Immature natural killer cell (primary cell): ENCODE results near the gene RBFOX1. TPM values are rescaled to one million over a fixed set of nuclear protein-coding genes. Genes with fewer than 3 reads are reported as not detected.

ENCODE experiments used
- DNase-seq, 3 donors: peaks; one replicate each; pipeline ENCODE4 v3.0.0; 2022; ENCODE audit warnings: mixed read lengths in 1 of 3
- H3K27ac Mint-ChIP-seq, 6 donors: one replicate each; pipeline ENCODE4 v1.8.0; 2020; ENCODE audit warnings: mixed read lengths in 6 of 6, mild to moderate bottlenecking in 5 of 6, inconsistent platforms in 4 of 6, moderate library complexity in 3 of 6
- H3K27me3 Mint-ChIP-seq, 3 donors: one replicate each; pipeline ENCODE4 v1.8.0; 2020 to 2021; ENCODE audit warnings: low read depth in 3 of 3, mild to moderate bottlenecking in 3 of 3, mixed read lengths in 3 of 3, moderate library complexity in 3 of 3, inconsistent platforms in 1 of 3
- H3K36me3 Mint-ChIP-seq, 3 donors: one replicate each; pipeline ENCODE4 v1.8.0; 2020; ENCODE audit warnings: mixed read lengths in 3 of 3, inconsistent platforms in 2 of 3, mild to moderate bottlenecking in 2 of 3
- H3K4me1 Mint-ChIP-seq, 2 donors: one replicate each; pipeline ENCODE4 v1.8.0; 2020; ENCODE audit warnings: inconsistent platforms in 2 of 2, mild to moderate bottlenecking in 2 of 2, mixed read lengths in 2 of 2, moderate library complexity in 1 of 2
- H3K4me3 Mint-ChIP-seq, 5 donors: one replicate each; pipeline ENCODE4 v1.8.0; 2020; ENCODE audit warnings: mild to moderate bottlenecking in 5 of 5, mixed read lengths in 5 of 5, inconsistent platforms in 3 of 5, moderate library complexity in 3 of 5
- H3K9me3 Mint-ChIP-seq, 6 donors: one replicate each; pipeline ENCODE4 v1.8.0; 2020; ENCODE audit warnings: mild to moderate bottlenecking in 6 of 6, mixed read lengths in 6 of 6, inconsistent platforms in 4 of 6, moderate library complexity in 3 of 6
- polyA plus RNA-seq, 3 donors: library from polyadenylated mRNA; unstranded; fragments of 300-500 nt; fragmentation: Illumina TruSeq; gene quantifications; one replicate each; pipeline ENCODE4 v1.2.3, GENCODE V29; 2021

RBFOX1 gene
- polyA plus RNA-seq, 3 donors from 2014 or later = not detected

GRCh38 chr16:7317982-7318381, 14.7 kb upstream of the RBFOX1 start:
- Mint-ChIP-seq H3K36me3 (no peaks in the 10 kb centered on the region), H3K4me3 (no peak overlapping the region), H3K4me1 (no peaks in the 10 kb centered on the region), H3K27ac (no peak overlapping the region), H3K9me3 (peaks cover 0 to 24% (median 3%) of the 10 kb centered on the region in 6 donors), H3K27me3 (peaks cover 0 to 5% (median 0%) of the 10 kb centered on the region in 3 donors)
- no peak for DNase-seq

DNA sequence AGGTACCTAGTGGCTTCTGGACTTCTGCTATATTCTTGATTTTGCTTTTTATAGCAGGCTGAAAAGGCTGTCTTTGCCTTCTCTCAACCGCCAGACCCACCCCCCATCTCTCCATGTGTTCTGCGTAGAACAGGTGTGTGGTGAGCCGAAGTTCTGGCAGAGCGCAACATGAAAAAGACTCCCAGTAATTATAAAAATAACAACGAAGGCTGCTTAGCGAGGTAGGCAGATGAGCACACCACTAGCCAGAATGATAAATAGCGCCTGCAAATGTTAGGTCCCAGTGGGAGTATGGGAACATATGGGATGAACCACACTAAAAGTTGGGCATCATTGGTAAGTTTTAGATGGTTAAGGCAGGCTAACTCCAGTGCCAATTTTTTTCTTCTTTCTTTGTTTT, 14.0 kb upstream of the RBFOX1 start:
- H3K4me1 Mint-ChIP-seq = no peaks in the 10 kb centered on the region
- peaks cover 0 to 28% (median 2%) of the 10 kb centered on the region in 6 donors for H3K9me3 Mint-ChIP-seq
- H3K27ac Mint-ChIP-seq = no peak overlapping the region
- peaks cover 0 to 3% (median 0%) of the 10 kb centered on the region in 3 donors for H3K36me3 Mint-ChIP-seq
- peaks cover 0 to 4% (median 0%) of the 10 kb centered on the region in 3 donors for H3K27me3 Mint-ChIP-seq
- no peak overlapping the region for H3K4me3 Mint-ChIP-seq
- no peak for DNase-seq

DNA sequence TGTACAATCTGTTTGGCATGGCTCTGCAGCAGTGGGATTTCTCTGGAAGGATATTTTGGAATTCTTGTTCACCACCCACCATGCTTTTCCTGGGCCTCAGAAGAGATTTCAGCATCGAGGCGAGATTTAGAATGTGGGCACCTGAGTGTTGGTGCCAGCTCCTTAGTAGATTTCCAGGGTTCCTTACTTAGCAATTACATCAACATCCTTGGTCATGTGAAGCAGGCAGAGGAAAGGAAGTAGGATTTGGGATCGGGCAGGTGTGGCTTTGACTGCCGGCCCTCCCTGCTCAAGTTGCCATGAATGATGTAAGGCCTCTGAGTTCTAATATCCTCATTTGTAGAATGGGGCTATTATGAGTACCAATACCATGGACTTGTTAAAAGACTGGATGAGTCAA, 13.1 kb upstream of the RBFOX1 start:
- no peak for DNase-seq
- H3K4me3 Mint-ChIP-seq = no peak overlapping the region
- H3K36me3 Mint-ChIP-seq = peaks cover 0 to 4% (median 0%) of the 10 kb centered on the region in 3 donors
- no peaks in the 10 kb centered on the region for H3K27me3 Mint-ChIP-seq
- peaks cover 0 to 27% (median 2%) of the 10 kb centered on the region in 6 donors for H3K9me3 Mint-ChIP-seq
- no peak overlapping the region for H3K27ac Mint-ChIP-seq
- H3K4me1 Mint-ChIP-seq = no peaks in the 10 kb centered on the region

DNA sequence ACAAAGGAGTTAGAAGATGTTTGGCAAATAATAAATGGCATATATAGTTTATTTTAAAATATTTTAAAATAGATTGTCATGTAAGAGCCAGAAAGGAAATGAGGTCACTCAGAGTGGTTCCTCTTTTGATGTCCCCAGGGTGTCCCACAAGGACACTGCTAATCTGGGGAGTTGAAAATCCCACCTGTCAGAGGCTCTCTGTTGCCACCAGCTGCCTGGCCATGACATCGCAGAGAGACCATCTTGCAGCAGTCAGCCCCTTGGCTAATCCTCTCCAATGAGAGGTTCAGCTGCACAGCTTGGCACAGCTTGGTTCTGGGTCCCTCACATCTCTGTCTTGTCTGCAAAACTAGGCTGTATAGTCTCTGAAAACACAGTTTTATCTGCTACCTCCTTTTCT, 11.0 kb upstream of the RBFOX1 start:
- no peak overlapping the region for H3K4me3 Mint-ChIP-seq
- DNase-seq = no peak
- peaks cover 0 to 22% (median 4%) of the 10 kb centered on the region in 6 donors for H3K9me3 Mint-ChIP-seq
- peaks cover 0 to 4% (median 0%) of the 10 kb centered on the region in 3 donors for H3K36me3 Mint-ChIP-seq
- no peaks in the 10 kb centered on the region for H3K4me1 Mint-ChIP-seq
- no peak overlapping the region for H3K27ac Mint-ChIP-seq
- H3K27me3 Mint-ChIP-seq = no peaks in the 10 kb centered on the region

DNA sequence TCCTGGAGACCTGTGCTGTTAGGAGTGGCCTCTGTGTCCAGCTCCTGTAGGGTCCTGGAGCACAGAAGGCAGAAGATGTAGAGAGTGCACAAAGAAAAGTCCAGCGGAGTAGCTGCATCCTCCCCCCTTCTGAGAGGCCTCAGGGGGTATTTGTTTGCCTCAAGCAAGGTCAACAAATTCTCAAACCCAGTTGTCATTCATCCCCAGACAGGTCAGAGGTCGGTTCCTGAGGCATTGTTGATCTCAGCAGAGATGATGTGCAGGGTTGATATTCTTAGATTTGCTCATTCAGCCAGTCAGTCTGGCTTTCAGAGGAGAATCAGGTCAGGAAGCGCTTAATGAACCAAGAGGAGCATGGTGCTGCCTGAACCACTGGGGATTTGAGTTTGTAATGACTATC, 8.3 kb upstream of the RBFOX1 start:
- Mint-ChIP-seq H3K27me3 (peaks cover 0 to under 1% (median 0%) of the 10 kb centered on the region in 3 donors), H3K4me1 (no peaks in the 10 kb centered on the region), H3K27ac (no peak overlapping the region), H3K4me3 (no peak overlapping the region), H3K9me3 (peaks cover 0 to 24% (median 9%) of the 10 kb centered on the region in 6 donors), H3K36me3 (peaks cover 0 to 4% (median 0%) of the 10 kb centered on the region in 3 donors)
- DNase-seq = no peak

DNA sequence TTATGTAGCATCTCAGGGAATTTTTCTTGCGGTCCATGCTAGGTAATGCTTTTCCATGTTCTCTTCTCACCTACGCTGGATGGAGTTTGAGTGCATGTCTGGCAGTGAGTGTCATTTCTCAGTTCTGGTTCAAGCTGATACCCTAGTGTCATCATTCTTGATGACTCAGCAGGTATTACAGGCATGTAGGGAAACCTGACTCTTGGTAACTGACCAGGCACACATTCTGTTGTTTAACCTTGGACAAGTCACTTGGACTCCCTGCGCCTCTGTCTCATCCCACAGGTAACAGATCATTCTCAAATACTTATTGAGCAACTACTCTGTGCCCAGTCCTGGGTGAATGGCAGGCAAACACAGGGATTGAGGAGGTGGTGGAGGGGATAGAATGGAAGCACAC, 6.8 kb upstream of the RBFOX1 start:
- Mint-ChIP-seq H3K4me3 (no peak overlapping the region), H3K4me1 (no peaks in the 10 kb centered on the region), H3K36me3 (peaks cover 0 to 4% (median 0%) of the 10 kb centered on the region in 3 donors), H3K27ac (no peak overlapping the region), H3K9me3 (peaks cover 0 to 16% (median 9%) of the 10 kb centered on the region in 6 donors), H3K27me3 (peaks cover 0 to 1% (median 0%) of the 10 kb centered on the region in 3 donors)
- no peak for DNase-seq

DNA sequence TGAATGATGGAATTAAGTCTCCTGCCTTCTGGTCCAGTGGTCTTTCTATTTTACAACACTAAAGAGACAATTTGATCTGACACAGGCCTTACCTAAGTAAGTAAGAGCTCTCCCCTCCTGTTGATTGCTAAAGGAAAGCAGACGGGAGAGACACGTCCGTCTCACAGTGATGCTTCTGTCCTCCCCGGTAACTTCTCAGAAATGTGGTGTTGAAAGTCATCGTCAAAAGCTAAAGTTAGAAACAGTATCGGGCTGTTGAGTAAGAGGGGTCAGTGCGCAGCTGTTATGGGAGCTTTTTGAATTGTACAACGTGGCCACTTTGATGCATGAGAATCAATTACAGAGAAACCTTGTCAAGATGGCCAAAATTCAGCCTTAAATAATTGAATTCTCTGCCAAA, 1.9 kb upstream of the RBFOX1 start:
- Mint-ChIP-seq H3K36me3 (no peaks in the 10 kb centered on the region), H3K4me3 (no peak overlapping the region), H3K9me3 (peaks cover 0 to 18% (median 8%) of the 10 kb centered on the region in 6 donors), H3K27me3 (peaks cover 0 to 1% (median 0%) of the 10 kb centered on the region in 3 donors), H3K4me1 (no peaks in the 10 kb centered on the region), H3K27ac (no peak overlapping the region)
- no peak for DNase-seq

- peaks cover 0 to 18% (median 8%) of the 10 kb centered on the region in 6 donors for H3K9me3 Mint-ChIP-seq
- no peaks in the 10 kb centered on the region for H3K4me1 Mint-ChIP-seq
- H3K27ac Mint-ChIP-seq = no peak overlapping the region
- H3K4me3 Mint-ChIP-seq = no peak overlapping the region
- H3K27me3 Mint-ChIP-seq = peaks cover 0 to 1% (median 0%) of the 10 kb centered on the region in 3 donors
- no peak for DNase-seq
- no peaks in the 10 kb centered on the region for H3K36me3 Mint-ChIP-seq
Observed at GRCh38 chr16:7331997-7332396, 648 bp upstream of the RBFOX1 start.

DNA sequence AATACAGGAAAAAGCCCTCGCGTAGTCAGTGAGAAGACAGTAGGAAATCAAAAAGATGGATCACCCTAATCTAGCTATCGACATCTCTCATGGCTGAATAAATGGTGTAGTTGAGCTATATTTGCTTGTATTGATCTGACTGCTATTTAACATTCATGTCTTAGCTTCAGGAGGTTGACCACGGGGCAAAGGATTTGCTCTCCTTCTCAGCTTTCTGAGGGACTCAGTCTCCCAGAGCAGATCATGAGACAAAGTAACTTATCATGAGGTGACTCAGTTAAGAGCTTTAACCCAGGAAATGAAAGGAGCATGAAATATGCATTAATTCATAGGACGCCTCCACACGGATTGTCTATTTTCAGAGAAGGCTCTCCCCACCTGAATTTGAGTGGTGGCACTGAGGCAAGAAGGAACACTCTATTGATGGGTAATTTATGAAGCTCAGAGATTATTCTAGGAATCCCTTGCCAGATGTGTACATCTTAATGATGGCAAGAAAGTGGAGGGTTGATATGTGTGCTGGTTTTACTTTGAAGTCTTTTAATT, 608 bp downstream of the RBFOX1 start:
- Mint-ChIP-seq H3K27me3 (peaks cover 0 to 1% (median 0%) of the 10 kb centered on the region in 3 donors), H3K9me3 (peaks cover 0 to 11% (median 6%) of the 10 kb centered on the region in 6 donors), H3K27ac (no peak overlapping the region), H3K36me3 (no peaks in the 10 kb centered on the region), H3K4me1 (no peaks in the 10 kb centered on the region), H3K4me3 (no peak overlapping the region)
- no peak for DNase-seq

- DNase-seq = no peak
- Mint-ChIP-seq H3K36me3 (no peaks in the 10 kb centered on the region), H3K27me3 (peaks cover 0 to 3% (median 0%) of the 10 kb centered on the region in 3 donors), H3K27ac (no peak overlapping the region), H3K9me3 (peaks cover 0 to 16% (median 6%) of the 10 kb centered on the region in 6 donors), H3K4me3 (no peak overlapping the region), H3K4me1 (no peaks in the 10 kb centered on the region)
Observed at GRCh38 chr16:7334801-7335560, 2.3 kb downstream of the RBFOX1 start.

DNA sequence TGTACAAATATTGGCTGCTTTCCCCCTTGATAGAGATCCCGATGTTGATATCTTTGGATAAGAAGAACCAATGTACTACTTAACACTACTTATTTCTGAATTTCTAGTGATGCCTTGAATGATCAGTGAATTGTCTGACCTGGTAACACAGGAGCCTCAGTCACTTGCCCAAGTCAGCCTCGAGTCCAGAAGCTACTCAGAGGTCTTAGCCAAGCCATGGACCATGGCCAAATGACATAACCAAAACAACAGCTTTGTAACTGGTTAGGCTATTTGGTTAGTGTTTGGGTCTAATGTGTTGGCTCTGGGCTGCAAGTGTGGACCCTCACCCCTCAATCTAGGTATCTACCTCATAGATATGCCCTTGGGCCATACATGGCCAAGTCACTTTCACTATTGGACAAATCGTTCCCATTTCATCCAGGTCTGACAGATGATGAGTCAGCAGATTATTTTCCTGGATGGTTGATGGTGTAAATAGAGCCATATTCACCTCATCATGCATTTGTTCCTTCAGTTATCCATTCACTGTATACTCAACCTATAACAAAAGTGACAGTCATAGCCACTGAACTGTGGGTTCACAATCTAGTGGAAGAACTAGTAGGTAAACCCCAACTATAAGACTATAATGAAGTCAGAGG, 3.5 kb downstream of the RBFOX1 start:
- Mint-ChIP-seq H3K9me3 (peaks cover 0 to 16% (median 6%) of the 10 kb centered on the region in 6 donors), H3K27ac (no peak overlapping the region), H3K4me3 (no peak overlapping the region), H3K4me1 (no peaks in the 10 kb centered on the region), H3K36me3 (no peaks in the 10 kb centered on the region), H3K27me3 (peaks cover 0 to 3% (median 0%) of the 10 kb centered on the region in 3 donors)
- DNase-seq = no peak

GRCh38 chr16:7336742-7337141, 4.1 kb downstream of the RBFOX1 start:
- no peak for DNase-seq
- Mint-ChIP-seq H3K4me3 (no peak overlapping the region), H3K36me3 (no peaks in the 10 kb centered on the region), H3K27ac (no peak overlapping the region), H3K4me1 (no peaks in the 10 kb centered on the region), H3K27me3 (peaks cover 0 to 3% (median 0%) of the 10 kb centered on the region in 3 donors), H3K9me3 (peaks cover 0 to 16% (median 6%) of the 10 kb centered on the region in 6 donors)

GRCh38 chr16:7338826-7339225, 6.2 kb downstream of the RBFOX1 start:
- Mint-ChIP-seq H3K9me3 (peaks cover 0 to 18% (median 7%) of the 10 kb centered on the region in 6 donors), H3K36me3 (no peaks in the 10 kb centered on the region), H3K4me1 (no peaks in the 10 kb centered on the region), H3K27me3 (peaks cover 0 to 3% (median 0%) of the 10 kb centered on the region in 3 donors), H3K4me3 (no peak overlapping the region), H3K27ac (no peak overlapping the region)
- DNase-seq = no peak

DNA sequence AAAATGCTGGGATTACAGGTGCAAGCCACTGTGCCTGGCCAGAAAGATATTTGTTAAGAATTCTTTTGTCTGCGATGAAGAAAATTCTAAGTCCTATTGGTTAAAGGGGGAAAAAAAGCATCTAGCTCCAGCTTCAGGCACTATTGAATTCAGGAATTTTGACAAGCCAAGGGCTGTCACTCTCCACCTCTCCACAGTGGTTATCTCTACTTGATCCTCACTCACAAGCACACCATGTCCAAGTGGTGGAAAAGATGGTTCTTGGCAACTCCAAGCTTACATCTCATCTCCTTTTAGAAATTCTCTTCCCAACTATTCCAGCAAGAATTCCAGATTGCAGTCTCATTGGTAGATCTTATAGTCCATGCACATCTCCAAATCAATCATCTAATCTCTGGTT, 7.1 kb downstream of the RBFOX1 start:
- Mint-ChIP-seq H3K27ac (no peak overlapping the region), H3K27me3 (peaks cover 0 to 3% (median 0%) of the 10 kb centered on the region in 3 donors), H3K4me1 (no peaks in the 10 kb centered on the region), H3K4me3 (no peak overlapping the region), H3K9me3 (peaks cover 0 to 18% (median 7%) of the 10 kb centered on the region in 6 donors), H3K36me3 (no peaks in the 10 kb centered on the region)
- DNase-seq = no peak
